ENCODE data around the gene ARHGEF16. TPM values are rescaled to one million over a fixed set of nuclear protein-coding genes. Genes with fewer than 3 reads are reported as not detected.

The ARHGEF16 gene
- total and polyA plus RNA-seq, 2 donors (not counting 1 experiment from before 2014, with no cell fraction given): 0.13 to 0.22 TPM

DNA sequence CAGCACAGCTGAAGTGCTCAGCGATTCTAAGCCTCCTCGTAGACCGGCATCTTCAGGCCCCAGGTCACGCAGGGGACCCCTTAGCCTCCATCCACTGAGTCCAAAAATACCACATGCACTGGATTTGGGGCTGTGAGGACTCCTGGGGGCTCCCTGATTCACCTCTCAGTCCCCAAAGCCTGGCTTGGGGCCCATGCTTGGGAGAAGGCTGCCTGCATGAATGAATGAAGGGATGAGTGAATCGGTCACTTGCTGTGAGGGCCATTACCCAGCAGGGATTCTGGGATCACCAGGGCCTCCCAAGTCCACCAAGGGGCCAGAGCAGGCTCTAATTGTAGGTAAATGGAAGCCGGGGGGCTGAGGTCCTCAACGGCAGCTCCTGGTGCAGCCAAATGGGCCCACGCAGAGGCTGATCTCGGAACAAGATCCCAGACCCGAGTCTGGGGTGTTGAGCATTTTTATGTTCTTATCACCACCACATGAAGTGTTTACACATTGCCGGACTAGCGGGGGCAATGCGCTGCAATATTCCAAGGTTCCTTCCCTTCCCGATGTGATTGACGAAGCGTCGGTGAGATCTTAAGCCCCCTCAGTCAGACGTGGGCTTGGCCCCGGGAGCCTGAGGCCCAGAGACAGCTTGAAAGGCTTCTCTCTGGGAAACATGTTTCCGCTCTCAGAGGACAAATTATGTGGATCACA lies 13.6 kb upstream of the ARHGEF16 start:
- H3K27ac ChIP-seq (ENCODE audit: low read length in 2 of 2): no peak overlapping the region
- peaks cover 14% of the 10 kb centered on the region for H3K27me3 Mint-ChIP-seq
- no peaks in the 10 kb centered on the region for H3K9me3 Mint-ChIP-seq (ENCODE audit: insufficient read depth)
- WGBS (ENCODE audit: insufficient coverage): 82% methylated on average over 20 of the region's 20 CpGs
- H2AFZ ChIP-seq (ENCODE audit: insufficient read depth, low read depth, low read length, poor library complexity, severe bottlenecking): no peak overlapping the region
- DNase-seq: no peak
- H3K4me3 Mint-ChIP-seq: no peak overlapping the region
- no peaks in the 10 kb centered on the region for H3K4me1 ChIP-seq (ENCODE audit: control insufficient read depth in 2 of 2, insufficient read depth in 2 of 2, low read length in 2 of 2)
- TF ChIP-seq, protein P1, sequence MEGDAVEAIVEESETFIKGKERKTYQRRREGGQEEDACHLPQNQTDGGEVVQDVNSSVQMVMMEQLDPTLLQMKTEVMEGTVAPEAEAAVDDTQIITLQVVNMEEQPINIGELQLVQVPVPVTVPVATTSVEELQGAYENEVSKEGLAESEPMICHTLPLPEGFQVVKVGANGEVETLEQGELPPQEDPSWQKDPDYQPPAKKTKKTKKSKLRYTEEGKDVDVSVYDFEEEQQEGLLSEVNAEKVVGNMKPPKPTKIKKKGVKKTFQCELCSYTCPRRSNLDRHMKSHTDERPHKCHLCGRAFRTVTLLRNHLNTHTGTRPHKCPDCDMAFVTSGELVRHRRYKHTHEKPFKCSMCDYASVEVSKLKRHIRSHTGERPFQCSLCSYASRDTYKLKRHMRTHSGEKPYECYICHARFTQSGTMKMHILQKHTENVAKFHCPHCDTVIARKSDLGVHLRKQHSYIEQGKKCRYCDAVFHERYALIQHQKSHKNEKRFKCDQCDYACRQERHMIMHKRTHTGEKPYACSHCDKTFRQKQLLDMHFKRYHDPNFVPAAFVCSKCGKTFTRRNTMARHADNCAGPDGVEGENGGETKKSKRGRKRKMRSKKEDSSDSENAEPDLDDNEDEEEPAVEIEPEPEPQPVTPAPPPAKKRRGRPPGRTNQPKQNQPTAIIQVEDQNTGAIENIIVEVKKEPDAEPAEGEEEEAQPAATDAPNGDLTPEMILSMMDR (IDR thresholded peaks at IDR 0.05): no peak
- no peak for TF ChIP-seq EZH2 (IDR thresholded peaks at IDR 0.05; ENCODE audit: borderline replicate concordance, insufficient read depth, low read depth, low read length, poor library complexity, severe bottlenecking)
- peaks cover 0 to 12% (median under 1%) of the 10 kb centered on the region in 3 donors for H3K9me3 ChIP-seq (ENCODE audit: control extremely low read depth in 1 of 3, control insufficient read depth in 2 of 3, insufficient read depth in 1 of 3, low read length in 2 of 3)
- intact Hi-C loops (cut with micrococcal nuclease): no loop called here
- CTCF ChIA-PET: interaction anchor here (1.8 kb wide), 1 partner anchor 12 kb away, joined by 5 read pairs; no protein-coding TSS in a partner anchor
- POLR2A ChIA-PET: no interaction called here
- H3K27me3 ChIP-seq (replicated peaks in 1 of 4; ENCODE audit: control extremely low read depth in 1 of 4, control insufficient read depth in 3 of 4, insufficient read depth in 4 of 4, low read length in 3 of 4): no peaks in the 10 kb centered on the region
- H3K9ac ChIP-seq (ENCODE audit: low read length): no peak overlapping the region
- no peak for ATAC-seq (ENCODE audit: low read depth)
- no peaks in the 10 kb centered on the region for H3K36me3 ChIP-seq (replicated peaks in 1 of 2; ENCODE audit: control extremely low read depth in 1 of 2, control insufficient read depth in 1 of 2, extremely low read depth in 1 of 2, insufficient read depth in 2 of 2, low read length in 1 of 2)
- H3K79me2 ChIP-seq (ENCODE audit: control insufficient read depth, insufficient read depth, low read length): no peaks in the 10 kb centered on the region
- H3K27ac Mint-ChIP-seq: no peak overlapping the region
- no peaks in the 10 kb centered on the region for H3K4me1 Mint-ChIP-seq
- H3K4me3 ChIP-seq (ENCODE audit: control extremely low read depth in 1 of 5, extremely low read depth in 1 of 5, insufficient read depth in 1 of 5, low read depth in 2 of 5, low read length in 4 of 5): no peak overlapping the region
- no peaks in the 10 kb centered on the region for H4K20me1 ChIP-seq (ENCODE audit: control insufficient read depth, insufficient read depth, low read length, poor library complexity, severe bottlenecking)
- H3K4me2 ChIP-seq (replicated peaks; ENCODE audit: low read depth, low read length, poor library complexity, severe bottlenecking): no peak overlapping the region

DNA sequence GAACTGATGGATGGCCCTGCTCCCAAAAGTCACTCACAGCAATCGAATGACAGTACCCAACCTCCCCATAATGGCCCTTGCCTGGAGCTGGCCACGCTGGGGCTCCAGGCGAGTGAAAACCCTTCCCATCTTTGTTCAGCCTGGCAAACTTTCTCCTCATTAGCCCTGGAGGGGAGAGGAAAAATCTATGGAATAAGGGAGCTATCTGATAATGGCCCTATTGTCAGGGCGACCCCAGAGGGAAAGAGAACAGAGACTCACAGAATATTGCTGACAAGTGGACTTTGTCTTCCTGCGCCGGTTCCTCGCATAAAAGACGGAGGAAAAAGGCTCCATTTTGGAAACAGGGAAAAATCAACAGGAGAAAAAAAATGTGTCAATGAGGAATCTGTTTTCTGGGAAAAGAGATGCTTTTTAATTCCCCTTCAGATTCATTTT lies 13.0 kb upstream of the ARHGEF16 start:
- ChIA-PET POLR2A (no interaction called here), CTCF (interaction anchor here (1.8 kb wide), 1 partner anchor 12 kb away, joined by 5 read pairs; no protein-coding TSS in a partner anchor)
- no peaks in the 10 kb centered on the region for H3K4me1 ChIP-seq (ENCODE audit: control insufficient read depth in 2 of 2, insufficient read depth in 2 of 2, low read length in 2 of 2)
- H3K79me2 ChIP-seq (ENCODE audit: control insufficient read depth, insufficient read depth, low read length): no peaks in the 10 kb centered on the region
- intact Hi-C loops (cut with micrococcal nuclease): no loop called here
- H4K20me1 ChIP-seq (ENCODE audit: control insufficient read depth, insufficient read depth, low read length, poor library complexity, severe bottlenecking): no peaks in the 10 kb centered on the region
- Mint-ChIP-seq H3K9me3 (ENCODE audit: insufficient read depth) (peaks cover 2% of the 10 kb centered on the region), H3K27ac (no peak overlapping the region), H3K27me3 (peaks cover 14% of the 10 kb centered on the region), H3K4me3 (no peak overlapping the region), H3K4me1 (no peaks in the 10 kb centered on the region)
- WGBS (ENCODE audit: insufficient coverage): 88% methylated on average over 6 of the region's 8 CpGs
- no peak overlapping the region for H3K27ac ChIP-seq (ENCODE audit: low read length in 2 of 2)
- TF ChIP-seq EZH2 (IDR thresholded peaks at IDR 0.05; ENCODE audit: borderline replicate concordance, insufficient read depth, low read depth, low read length, poor library complexity, severe bottlenecking): no peak
- TF ChIP-seq, protein P1 (IDR thresholded peaks at IDR 0.05): no peak
- H3K36me3 ChIP-seq (replicated peaks in 1 of 2; ENCODE audit: control extremely low read depth in 1 of 2, control insufficient read depth in 1 of 2, extremely low read depth in 1 of 2, insufficient read depth in 2 of 2, low read length in 1 of 2): no peaks in the 10 kb centered on the region
- H3K9me3 ChIP-seq (ENCODE audit: control extremely low read depth in 1 of 3, control insufficient read depth in 2 of 3, insufficient read depth in 1 of 3, low read length in 2 of 3): peaks cover 0 to 14% (median 4%) of the 10 kb centered on the region in 3 donors
- no peak for ATAC-seq (ENCODE audit: low read depth)
- no peak overlapping the region for H3K9ac ChIP-seq (ENCODE audit: low read length)
- no peak overlapping the region for H3K4me2 ChIP-seq (replicated peaks; ENCODE audit: low read depth, low read length, poor library complexity, severe bottlenecking)
- no peaks in the 10 kb centered on the region for H3K27me3 ChIP-seq (replicated peaks in 1 of 4; ENCODE audit: control extremely low read depth in 1 of 4, control insufficient read depth in 3 of 4, insufficient read depth in 4 of 4, low read length in 3 of 4)
- no peak for DNase-seq
- H2AFZ ChIP-seq (ENCODE audit: insufficient read depth, low read depth, low read length, poor library complexity, severe bottlenecking): no peak overlapping the region
- no peak overlapping the region for H3K4me3 ChIP-seq (ENCODE audit: control extremely low read depth in 1 of 5, extremely low read depth in 1 of 5, insufficient read depth in 1 of 5, low read depth in 2 of 5, low read length in 4 of 5)
